ENCODE results near the gene TSTD1.

Gene TSTD1, protein sequence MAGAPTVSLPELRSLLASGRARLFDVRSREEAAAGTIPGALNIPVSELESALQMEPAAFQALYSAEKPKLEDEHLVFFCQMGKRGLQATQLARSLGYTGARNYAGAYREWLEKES

DNA sequence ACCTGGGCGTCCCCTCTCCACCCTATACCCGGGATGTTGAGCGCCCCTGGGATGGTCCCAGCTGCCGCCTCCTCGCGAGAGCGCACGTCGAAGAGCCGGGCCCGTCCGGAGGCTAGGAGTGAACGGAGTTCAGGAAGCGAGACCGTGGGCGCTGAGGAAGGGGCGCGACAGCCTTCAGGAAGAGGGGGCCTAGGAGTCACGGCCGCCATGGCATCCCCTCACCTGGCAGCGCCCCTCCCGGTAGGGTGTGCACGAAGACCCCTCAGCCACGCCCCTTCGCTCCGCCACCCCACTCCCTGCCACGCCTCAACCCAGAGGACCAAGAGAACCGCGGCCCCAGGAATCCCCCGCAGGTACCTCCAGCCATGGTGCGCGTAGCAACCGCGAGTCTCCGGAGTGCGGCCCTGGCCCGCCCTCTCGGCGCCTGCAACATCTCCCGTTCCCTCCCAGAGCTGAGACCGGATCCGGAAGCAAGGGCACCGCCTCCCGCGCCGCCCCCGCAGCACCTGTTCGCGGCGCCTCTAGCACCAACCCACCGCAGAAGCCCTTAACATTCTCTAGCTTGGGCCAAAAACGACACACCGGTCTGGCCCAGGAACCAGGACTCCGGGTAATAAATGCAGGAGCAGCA is at the start of gene TSTD1:
TSTD1 (minus strand) TSS at position 442 of the 631 bp plus-strand sequence; CDS start at position 367, 75 bp downstream.
- DNase-seq: peak; percentile 45

DNA sequence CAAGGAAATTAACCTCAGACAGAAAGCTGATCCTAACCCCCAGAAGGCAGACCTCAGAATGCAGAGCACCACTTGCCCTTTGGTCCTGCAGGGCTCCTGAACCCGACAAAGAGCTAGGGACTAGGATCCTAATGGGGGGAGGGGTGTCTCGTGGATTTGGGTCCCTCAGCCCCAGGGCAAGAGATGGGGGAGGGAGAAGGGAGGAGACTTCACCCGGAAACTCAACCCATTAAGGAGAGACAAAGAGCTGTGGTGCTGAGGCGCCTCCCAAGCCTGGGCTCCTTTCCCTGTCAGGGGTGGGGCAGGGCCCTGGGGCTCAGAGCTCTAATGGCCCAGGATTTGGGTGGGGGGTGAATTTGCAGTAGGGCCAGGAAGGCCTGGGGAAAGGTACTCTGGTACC is 47.7 kb upstream of the TSTD1 start:
- DNase-seq: no peak

DNA sequence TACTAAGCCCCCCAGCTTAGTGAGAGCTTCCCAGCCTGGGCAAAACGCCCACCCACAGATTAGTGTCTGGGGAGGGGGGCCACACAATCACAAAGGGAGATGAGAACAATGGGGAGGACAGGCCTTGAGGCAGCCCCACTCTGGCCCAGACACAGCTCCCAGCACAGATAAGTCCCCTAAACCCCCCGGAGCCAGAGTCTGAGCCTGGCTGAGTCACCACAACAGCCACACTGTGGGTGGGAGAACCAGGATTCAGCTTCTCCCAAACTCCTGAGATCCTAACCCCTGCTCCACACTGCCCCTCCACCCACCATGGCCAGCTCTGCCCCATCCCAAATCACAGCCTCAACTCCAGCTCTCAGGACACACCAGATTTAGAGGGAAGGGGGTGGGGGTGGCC is 46.4 kb upstream of the TSTD1 start:
- DNase-seq: no peak

DNA sequence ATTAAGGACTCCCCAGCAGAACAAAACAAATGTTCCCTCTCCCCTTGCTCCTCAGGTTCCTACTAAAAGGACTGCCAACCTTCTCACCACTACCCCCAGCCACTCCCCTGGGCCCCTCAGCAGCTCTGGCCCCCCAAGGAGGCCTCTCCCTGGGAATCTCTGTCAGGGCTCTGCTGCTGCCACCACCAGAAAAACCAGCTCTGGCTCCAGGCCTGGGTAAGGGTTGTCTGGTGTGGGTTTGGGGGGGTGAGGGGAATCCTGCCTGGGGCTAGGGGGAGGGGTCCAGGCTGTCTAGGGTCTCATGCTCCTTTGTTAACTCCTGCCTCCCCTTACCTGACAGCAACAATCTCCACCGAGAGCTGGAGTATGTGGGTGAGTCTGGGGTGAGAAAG is 45.8 kb upstream of the TSTD1 start:
- no peak for DNase-seq

DNA sequence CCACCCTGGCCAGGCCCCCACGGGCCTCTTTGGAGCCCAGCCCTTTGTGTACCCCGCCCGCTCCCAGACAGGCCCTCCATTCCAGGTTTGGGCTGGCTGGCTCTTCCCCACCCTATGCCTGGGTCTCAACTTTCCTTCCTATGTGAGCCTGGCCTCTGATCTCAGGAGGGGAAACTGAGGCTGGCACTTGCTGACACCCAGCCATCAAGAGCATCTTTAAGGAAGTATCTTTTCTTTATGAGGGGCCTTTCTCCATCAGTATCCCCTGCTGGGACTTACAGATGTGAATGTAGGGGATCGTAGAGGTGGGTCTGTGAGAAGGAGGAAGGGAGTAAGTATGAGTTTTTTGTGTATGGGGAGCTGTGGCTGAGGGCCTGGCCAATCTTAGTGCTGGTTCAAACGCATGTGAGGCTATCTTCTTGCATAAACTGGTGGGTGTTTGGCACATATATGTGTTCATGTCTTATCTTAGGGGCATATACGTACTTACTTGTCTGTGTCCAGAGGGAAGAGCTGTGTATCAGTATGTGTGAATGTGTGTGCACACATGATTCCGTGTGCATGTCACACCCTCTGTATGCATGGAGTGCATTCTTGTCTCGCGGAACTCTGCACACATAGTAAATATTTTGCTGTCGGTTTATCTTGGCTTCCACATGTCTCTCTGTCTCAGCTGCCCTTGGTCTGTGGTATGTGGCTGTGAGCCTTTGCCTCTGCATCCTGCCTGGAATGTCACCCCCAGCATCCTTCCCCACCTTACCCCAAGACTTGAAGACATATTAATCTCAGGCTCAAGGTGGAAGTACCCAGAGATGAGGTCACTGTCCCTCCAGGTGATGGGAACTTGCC is 45.2 kb upstream of the TSTD1 start:
- DNase-seq: no peak

DNA sequence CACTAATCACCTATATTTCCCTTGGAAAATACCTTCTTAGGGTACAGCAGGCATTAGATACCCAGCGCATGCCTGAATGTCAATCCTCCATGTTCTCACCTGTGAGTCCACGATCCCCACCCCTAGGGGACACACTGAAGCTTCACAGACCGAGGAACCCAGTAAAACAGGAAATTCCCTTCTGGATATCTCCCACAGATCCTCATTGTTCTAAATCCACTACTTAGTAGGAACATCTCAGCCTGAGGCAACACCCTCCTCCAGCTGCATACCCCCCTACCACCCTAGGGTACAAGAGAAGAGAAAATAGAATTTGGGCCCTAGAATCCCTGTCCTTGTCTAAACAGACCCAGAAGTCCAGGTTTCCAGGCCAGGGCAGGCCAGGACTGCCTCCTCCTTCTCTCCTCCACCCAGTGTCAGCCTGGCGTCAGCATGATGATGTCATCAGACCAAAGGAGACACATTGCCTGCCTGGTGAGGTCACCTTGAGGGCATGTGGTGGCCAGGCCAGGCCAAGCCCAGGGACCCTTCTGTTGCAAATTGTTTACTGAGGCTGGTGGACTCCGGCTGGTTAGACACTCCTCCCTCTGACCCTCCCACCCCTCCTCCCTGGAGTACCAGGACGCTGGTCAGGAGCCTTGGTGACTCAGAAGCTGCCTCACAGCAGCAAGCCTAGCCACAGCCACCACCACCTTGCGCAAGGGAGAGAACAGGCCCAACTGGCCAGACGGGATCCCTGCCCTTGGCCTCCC is 44.4 kb upstream of the TSTD1 start:
- peak; percentile 6 for DNase-seq

DNA sequence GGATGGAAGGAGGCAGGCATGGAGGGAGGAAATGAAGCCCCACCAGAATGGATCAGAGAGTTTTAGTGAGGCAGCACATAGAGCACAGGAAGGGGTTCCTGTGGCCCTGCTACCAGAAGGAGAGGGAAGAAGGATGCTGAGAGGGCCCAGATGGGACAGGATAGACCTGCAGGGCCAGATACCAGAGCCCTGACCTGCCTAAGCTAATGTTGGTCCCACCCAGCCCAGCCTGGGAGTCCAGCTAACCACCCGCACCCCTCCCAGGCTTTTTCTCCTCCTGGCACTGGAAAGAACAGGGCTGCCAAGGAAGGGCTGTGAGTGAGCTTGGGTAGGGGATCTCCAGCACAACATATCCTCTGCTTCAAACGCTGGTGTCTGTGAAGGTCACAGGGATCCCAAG is 43.7 kb upstream of the TSTD1 start:
- no peak for DNase-seq

DNA sequence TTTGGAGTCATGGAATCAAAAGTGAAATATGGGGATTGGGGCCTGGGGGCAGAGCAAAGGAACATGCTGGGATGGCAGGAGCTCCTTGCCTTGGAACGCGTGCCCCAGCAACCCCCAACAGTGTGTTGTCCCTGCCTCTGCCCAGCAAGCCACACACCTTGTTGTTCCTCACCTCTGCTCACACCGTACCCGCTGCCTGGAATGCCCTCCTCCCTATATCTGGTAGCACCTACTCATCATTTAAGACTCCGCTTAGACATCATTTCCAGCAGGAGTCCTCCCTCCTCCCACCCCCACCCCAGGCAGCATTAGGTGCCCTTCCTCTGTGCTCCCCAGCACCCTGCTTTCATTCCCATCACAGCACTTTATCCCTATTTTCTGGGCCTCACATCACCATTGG is 42.8 kb upstream of the TSTD1 start:
- DNase-seq: no peak

DNA sequence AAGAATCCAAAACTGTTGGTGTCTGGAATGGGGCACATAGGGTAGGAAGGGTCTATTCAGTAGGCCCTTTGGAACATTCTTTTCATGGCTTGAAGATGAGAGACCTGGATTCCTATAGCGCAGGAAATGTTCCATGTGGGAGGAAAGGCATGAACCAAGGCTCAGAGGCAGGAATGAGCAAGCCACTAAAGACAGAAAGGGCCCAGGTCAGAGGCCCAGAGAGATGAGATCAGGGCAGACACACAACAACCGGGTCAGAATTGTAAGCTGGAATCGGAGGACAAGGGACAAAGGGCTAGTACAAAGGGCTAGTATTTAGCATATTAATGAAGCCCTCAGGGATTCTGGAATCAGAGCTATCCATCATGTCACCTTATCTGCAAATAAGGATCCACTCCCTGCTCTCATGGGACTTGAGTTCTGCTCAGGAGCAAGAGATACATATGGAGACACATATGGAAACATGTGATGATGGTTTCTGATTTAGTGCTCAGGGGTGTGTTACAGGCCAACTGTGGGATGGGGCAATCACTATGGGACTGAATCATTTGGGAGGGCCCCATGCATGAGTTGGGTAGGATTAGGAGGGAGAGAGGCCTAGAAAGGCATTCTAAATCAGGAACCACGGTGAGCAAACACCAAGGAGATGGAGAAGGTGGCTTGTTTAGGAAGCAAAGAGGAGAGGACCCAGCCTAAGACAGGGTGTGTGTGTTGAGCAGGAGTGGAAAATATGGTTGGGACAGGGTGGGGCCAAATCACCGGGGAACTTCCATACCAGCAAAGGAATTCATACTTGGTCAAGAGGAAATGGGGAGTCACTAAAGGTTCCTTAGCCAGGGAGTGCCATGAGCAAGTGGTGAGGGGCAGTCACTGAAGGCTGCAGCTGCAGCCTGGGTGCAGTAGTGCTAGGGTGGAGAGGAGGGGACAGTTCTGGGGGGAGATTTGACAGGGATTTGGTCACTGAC is 42.0 kb upstream of the TSTD1 start:
- DNase-seq: no peak

DNA sequence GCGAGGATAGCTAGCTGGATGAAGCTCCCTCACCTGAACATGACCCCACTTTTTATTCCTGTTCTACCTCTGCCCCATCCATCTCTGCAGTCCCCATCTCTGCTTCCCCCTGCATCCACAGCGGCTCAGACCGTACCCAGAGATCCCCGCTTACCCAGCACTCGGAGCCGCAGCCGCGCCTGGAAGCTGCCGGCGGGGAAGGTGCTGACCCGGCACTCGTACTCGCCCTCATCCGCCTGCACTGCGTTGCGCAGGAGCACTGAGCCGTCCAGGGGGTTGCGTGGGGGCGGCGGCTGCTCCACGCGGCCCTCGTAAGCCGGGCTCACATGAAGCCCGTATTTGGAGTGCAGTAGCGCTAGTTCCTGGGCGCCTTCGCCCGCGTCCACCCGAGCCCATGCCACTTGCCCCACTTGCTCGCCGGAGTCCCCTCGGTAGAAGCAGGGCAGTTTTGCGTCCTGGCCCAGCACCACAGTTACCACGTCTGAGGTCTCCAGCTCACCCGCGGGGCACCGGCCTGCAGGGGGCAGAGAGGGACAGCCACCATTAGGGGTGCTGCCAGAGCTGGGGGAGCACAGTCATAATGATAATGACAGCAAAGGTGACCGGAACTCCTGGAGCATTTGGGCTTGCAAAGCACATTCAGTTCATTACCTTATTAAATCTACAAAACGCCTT is 40.8 kb upstream of the TSTD1 start:
- DNase-seq: no peak

DNA sequence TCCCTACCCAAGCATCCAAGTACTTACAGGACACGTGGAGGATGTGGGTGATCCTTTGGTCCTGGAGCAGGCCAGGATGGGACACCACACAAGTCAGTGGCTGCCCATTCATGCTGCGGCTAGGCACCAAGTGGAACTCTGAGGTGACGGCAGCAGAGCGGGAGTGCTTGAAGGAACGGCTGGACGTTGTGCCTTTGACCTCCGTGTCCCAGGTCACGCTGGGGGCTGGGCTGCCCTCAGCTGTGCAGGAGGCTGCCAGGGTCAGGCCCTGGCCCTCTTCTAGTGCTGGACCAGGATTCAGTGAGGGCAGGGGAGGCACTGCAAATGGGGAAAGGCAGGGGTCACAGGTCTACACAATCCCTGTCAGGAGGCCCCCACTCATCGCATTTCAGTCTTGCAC is 38.7 kb upstream of the TSTD1 start:
- no peak for DNase-seq

DNA sequence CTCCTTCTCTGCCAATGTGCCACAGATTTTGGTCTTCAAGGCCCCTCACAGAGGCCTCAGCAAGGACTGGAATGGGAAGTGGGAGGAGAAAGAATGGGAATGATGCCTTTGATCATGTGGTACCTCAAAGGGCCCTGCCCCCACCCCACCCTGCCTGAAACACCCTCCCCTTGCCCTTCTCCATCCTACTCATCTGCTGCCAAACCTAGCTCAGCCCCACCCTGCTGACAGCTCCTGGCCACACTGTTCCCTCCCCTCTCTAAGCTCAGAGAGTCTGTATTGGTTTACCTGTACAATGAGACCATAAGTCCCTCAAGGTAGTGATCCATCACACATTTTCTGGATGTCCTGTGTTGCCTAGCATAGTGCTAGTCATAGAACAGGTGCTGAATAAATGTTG is 37.6 kb upstream of the TSTD1 start:
- no peak for DNase-seq

DNA sequence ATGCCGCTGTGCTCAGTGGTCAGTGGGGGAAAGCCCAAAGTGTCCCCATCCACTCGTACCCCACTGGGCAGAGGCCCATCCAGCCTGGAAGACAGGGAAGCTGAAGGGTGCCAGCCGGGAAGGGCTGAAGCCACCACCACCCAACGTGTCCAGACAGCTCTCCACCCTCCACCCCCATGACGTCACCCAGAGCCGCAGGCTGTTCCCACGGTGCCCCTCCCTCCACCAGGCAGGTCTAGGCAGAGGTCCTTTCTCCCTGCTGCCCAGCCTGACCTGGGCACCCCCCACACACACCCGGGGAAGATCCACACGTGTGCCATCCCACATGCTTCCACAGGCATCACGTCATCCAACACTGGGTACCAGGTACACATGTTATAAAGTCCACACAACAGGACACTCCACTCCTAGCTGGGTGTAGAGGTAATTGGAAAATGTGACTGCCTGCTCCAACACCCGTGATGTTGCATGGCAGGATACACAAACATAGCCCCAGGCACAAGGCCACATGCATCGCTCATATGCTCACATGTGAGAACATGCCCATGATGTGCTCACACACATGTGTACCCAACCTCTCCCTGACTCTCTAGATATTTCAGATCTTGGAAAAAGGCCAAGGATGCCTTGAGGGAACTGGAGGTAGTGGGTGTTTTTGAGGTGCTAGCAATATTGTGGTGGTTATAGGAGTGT is 36.1 kb upstream of the TSTD1 start:
- DNase-seq: no peak

DNA sequence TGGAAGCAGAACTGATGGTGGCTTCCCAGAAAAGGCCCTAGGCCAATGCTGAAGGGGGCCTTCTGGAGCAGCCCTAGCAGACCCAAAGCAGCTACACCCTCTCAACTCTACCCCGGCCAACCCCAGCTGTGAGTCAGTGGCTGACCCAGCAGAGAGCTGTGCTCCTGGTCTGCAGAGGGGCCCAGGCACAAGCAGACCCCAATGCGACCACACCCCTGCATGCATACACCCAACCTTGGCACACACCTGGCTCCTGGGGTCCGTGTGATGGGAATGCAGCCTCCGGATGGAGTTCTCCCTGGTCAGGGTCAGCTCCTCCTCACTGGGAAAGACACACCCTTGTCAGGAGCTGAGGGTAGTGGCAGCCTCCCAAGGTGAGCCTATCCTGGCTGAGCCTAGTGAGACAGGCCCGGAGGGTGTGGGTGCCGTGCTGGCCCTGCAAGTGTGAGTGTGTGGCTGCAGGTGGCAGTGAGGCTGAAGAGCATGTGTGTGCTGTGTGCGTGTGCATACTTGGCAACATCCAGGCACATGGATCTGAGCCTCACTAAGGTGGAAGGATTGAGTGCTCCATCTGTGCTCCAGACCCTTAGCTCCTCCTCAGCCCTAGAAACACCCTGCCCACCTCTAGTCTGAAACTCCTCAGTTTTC is 34.8 kb upstream of the TSTD1 start:
- DNase-seq: no peak

DNA sequence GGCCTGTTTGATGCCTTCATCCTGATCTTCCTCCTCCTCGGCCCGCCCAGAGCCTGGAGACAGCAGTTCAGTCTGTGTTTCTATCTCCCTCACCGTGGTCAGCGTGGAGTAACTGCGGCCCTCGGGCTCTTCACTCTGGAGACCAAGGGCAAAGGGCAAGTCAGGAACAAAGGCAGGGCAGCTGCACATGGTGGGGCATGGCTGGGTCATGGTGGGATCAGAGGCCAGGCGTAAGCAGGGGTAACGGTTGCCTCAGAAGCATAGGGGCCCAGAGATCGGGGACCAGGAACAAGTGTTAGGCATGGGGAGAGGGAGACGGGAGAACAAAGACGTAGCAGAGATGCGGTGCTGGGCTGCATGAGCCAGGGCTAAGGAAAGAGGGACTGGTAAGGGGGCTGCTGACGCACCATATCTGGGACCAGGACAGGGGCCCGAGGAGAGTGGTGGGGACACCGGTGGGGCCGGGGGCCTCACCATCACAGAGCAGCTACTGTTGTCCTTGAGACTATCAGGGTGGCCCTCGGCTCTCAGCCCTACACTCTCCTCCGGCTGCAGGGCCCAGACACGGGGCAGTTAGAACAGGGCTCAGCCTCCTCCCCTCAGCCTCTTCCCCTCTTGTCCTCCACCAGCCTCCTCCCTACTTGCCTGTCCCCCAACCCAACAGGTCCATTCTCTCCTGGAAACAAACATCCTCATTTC is 34.1 kb upstream of the TSTD1 start:
- no peak for DNase-seq

DNA sequence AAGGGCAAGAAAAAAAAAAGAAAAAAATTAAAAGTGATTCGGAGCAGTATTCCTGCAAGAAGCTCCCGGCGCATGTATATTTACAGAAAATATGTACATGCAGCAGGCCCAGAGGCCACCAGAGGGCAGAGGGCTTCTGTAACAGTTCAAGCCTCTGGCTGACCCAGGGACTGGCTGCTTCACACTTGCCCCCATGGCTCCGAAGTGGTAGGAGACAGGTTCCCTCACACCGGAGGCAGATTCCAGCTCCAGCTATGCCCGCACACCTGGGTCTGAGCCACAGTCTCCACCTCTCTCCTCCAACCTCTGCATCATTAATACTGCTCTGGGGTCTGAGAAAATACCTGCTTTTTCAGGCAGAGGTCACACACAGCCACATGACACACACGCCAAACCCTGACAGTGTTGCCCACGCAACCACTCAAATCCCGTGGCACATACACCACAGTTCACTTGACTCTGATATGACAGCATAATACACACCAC is 33.2 kb upstream of the TSTD1 start:
- DNase-seq: peak; percentile 41

DNA sequence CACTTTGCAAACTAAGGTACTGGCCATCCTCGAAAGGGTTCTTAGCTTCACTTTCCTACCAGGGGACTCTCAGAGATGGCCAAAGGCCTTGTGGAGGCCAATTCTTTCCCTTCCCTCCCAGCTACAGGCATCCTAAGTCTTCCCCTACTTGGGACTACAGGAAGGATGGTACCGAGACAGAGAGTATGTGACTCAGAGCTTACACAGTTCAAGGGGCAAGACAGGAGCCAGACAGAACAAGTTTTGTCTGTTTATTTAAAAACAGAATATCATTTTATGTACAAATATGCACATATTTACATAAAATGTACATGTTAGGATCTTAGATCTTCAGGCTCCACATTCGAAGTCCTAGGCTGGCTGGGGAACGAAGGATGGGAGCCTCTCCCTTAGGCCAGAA is 32.0 kb upstream of the TSTD1 start:
- no peak for DNase-seq

DNA sequence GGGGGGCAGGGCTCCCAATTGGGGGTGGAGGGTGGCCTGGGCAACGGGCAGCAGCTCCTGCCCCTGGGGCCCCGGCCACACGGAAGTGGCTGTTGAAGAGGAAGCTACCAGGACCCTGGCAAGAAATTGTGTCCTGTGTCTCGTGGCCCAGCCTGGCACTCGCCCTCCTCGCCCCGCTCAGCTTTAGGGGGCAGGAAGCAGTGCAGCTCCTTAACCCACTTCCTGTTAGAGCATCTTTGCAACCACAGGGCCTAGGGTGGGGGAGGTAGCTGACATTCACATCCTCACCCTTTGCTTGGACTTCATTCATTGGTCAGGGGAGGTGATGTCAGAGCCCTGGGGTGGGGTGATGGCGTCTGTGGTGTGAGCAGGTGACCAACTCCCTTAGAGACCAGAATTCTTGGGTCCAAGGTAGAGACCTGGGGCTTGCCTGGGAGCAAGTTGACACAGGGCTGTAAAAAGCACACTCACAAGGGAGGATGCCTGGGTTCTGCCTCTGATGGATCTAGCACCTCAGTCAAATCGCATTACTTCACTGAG is 31.0 kb upstream of the TSTD1 start, which contains the start of gene ARHGAP30:
ARHGAP30 (minus strand) TSS at position 161 of the 540 bp plus-strand sequence. CDS start 267 bp downstream, outside the sequence.
- peak; percentile 86 for DNase-seq

DNA sequence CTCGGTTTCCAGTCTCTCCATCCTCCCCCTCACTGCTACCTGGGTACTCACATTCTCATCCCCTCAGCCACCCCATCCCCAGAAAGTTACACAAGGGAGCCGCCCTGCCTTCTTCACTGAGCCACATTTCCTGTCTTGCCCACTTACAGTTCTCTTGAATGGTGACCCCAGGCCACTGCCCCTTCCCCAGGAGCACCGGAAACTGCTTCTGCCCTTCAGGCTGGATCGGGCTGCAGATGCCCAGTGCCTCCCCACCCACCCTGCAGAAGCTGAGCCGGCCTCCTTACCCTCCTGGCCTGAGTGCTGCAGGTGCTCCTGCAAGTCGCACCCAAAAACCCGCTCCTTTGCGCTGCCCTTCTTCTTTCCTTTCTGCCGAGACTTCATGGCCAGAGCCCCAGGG is 30.5 kb upstream of the TSTD1 start:
- no peak for DNase-seq

Data from KG1 (cell line).